ENCODE measurements around the gene CELSR1. TPM values are rescaled to one million over a fixed set of nuclear protein-coding genes. Genes with fewer than 3 reads are reported as not detected.

CELSR1 gene
- polyA plus RNA-seq, 4 donors, result 4.4 to 27.6 (median 24.8) TPM

DNA sequence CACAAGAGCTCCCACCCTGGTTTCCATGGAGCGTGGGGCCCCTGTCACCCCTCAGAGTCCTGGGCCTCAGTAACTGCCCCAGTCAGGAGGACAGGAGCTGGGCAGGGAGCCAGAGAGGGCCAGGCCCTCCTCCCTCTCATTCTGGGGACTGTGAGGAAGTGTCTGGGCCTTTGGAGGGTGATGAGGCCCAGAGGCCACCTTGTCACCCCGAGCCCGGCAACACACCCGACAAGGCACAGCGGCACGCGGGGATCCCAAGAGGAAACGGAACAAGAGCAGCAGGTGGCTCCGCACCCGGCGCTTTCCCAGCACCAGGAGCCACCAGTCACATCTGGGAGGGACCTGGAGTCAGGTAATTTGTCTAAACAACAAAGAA is 72.1 kb downstream of the CELSR1 start:
- DNase-seq (ENCODE audit: low read depth in 4 of 4, low spot score in 3 of 4), result no peak

GRCh38 chr22:46464701-46465344 is 72.6 kb downstream of the CELSR1 start:
- no peak for DNase-seq (ENCODE audit: low read depth in 4 of 4, low spot score in 3 of 4)

DNA sequence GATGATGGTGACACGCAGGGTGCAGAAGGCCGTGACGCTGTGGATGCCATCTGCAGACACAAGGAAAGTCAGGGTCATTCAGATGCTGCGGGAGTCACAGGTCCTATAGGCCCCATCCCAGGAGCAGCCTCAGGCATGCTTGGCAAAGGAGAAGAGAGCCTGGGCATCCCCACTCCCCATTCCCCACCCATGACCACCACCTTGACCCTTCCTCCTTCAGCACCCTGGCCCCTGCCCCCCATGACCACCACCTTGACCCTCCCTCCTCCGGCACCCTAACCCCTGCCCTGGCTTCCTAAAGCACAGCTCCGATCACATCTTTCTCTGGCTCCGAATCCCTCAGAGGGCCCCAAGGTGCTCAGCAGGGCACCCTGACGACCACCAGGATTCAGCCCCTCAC is 73.1 kb downstream of the CELSR1 start:
- DNase-seq (ENCODE audit: low read depth in 4 of 4, low spot score in 3 of 4), result no peak

GRCh38 chr22:46463435-46464227 is 73.8 kb downstream of the CELSR1 start:
- DNase-seq (ENCODE audit: low read depth in 4 of 4, low spot score in 3 of 4), result no peak

GRCh38 chr22:46462726-46463371 is 74.6 kb downstream of the CELSR1 start:
- no peak for DNase-seq (ENCODE audit: low read depth in 4 of 4, low spot score in 3 of 4)

DNA sequence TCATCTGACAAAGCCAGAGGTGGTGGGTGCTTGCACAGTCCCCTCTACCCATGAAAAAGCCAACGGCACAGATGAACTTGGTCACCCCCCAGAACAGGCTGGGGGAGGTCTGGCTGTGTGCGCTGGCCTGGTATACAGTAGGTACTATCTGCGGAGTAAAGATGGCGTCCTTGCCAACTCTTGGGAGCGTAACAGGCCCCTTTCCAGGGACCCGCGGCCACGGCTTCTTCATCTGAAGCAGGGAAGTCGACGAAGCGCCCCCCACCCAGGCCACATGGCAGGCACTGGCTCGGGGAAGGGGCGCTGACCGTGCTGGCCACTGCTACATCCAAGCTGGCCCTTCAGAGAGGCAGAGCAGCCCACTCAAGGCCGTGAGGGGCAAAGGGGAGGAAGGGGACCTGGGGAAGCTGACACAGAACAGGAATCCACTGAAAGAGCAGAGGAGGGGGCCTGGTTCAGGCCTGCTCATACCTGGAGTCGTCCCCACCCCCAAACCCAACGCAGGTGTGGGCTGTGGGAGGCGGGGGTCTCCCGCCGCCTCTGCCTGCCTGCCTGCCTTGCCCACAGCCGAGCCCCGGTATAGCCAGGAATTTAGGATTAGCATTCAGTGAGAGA is 75.7 kb downstream of the CELSR1 start:
- no peak for DNase-seq (ENCODE audit: low read depth in 4 of 4, low spot score in 3 of 4)

DNA sequence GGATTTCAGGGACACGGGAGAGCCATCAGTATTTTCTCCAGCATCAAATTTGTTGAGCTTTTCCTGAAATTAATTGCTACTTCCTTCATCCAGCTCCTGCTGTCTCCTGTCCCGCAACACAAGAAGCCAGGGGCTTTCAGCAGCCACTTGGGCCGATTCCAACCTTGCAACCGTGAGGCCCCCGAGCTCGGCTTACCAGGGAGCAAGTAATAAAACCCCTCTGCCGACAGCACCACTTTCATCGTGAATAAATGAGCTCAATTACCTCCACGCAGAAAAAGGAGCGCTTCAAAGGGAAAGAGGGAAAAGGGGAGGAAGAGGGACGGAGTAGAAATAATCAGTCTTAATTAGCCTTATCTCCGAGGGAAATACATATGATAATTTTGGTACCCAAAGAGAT is 76.6 kb downstream of the CELSR1 start:
- no peak for DNase-seq (ENCODE audit: low read depth in 4 of 4, low spot score in 3 of 4)

GRCh38 chr22:46459347-46460065 is 77.9 kb downstream of the CELSR1 start:
- no peak for DNase-seq (ENCODE audit: low read depth in 4 of 4, low spot score in 3 of 4)

- DNase-seq (ENCODE audit: low read depth in 4 of 4, low spot score in 3 of 4), result no peak
These were observed 78.9 kb downstream of the CELSR1 start for GRCh38 chr22:46458525-46458924.

- DNase-seq (ENCODE audit: low read depth in 4 of 4, low spot score in 3 of 4), result no peak
These were observed 79.6 kb downstream of the CELSR1 start for GRCh38 chr22:46457502-46458488.

DNA sequence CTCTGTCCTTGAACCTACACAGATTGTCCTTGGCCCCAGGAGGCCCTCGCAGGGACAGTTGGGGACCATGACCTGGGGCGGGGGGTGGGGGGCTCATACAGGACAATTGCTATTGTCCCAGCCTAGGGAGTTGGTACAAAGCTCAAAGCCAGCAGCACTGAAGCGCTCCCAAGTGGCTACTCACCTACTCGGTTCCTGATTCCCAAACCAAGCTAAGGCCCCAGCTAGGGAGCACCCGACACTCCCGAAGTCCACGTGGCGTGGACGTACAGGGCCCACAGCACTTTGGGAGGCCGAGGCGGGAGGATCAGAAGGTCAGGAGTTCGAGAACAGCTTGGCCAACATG is 80.6 kb downstream of the CELSR1 start:
- DNase-seq (ENCODE audit: low read depth in 4 of 4, low spot score in 3 of 4), result no peak

DNA sequence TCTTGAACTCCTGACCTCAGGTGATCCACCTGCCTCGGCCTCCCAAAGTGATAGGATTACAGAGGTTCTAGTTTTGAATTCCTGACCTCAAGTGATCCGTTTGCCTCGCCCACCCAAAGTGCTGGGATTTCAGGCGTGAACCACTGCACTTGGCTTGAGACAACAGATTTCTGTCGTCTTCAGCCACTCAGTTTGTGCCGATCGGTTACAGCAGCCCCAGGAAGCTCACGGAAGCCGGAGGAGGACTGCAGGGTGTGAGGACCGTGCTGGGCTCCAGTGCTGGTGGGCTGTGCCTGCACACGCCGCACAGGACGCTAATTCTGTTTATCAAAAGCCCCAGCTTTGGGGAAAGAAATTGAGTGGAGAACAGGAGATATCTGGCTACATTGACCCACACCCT is 82.0 kb downstream of the CELSR1 start:
- no peak for DNase-seq (ENCODE audit: low read depth in 4 of 4, low spot score in 3 of 4)

DNA sequence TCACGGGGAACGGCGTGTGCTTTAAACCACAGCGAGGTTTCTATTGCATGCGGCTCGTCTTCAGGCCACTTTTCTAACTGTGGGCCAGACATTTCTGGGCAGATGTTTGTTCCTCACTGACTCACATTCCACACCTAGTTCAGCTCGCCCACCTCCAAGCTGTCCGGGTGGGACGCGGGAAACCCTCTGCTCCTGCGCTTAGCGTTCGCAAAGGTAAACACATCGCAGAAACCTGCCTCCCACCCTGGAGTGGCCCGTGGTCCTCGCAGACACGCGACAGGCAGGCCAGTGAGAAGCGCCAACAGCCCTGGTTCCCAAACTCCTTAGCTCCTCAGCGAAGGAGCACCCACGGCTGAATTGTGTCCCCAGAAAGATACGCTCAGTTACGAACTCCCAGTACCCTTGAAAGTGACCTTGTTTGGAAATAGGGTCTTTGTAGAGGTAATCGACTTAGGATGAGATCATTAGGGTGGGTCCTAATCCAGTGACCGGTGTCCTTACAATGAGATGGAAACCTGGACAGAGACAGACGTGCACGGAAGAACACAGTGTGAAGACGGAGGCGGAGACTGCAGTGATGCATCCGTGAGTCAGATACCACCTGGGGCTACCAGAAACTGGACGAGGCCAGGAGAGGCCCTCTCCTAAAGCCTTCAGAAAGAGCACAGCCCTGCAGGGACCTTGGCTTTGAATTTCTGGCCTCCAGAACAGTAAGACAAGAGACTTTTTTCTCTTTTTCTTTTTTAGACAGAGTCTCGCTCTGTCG is 82.7 kb downstream of the CELSR1 start:
- no peak for DNase-seq (ENCODE audit: low read depth in 4 of 4, low spot score in 3 of 4)

DNA sequence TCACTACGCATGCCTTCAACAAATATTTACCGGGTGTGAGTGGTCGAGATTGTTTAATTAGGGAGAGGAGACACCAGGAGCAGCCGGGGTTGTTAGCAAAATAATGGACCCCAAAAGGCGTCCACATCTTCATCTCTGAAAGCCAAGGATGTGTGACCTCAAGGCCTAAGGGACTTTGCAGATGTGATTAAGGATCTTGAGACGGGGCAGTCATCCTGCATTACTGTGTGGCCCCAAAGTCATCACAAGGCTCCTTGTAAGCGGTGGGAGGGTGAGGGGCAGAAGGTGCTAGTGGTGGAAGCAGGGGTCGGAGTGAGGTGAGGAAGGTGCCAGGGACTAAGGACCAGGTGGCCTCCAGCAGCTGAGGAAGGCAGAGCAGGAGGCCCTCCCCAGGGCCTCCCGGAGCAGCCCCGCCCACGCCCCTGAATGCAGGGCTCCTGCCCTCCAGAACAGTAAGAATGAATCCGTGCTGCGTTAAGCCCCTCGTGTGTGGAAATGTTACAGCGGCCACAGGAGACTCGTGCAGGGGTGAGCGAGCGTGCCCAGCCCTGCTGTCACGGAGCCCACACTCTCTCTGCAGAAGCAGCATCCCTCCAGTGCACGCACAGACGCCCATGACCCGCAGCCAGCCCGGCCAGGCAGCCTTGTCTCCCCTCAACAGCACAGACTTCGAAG is 83.5 kb downstream of the CELSR1 start:
- DNase-seq (ENCODE audit: low read depth in 4 of 4, low spot score in 3 of 4), result no peak

- DNase-seq (ENCODE audit: low read depth in 4 of 4, low spot score in 3 of 4), result no peak
These were observed 84.2 kb downstream of the CELSR1 start for GRCh38 chr22:46453006-46453828.

DNA sequence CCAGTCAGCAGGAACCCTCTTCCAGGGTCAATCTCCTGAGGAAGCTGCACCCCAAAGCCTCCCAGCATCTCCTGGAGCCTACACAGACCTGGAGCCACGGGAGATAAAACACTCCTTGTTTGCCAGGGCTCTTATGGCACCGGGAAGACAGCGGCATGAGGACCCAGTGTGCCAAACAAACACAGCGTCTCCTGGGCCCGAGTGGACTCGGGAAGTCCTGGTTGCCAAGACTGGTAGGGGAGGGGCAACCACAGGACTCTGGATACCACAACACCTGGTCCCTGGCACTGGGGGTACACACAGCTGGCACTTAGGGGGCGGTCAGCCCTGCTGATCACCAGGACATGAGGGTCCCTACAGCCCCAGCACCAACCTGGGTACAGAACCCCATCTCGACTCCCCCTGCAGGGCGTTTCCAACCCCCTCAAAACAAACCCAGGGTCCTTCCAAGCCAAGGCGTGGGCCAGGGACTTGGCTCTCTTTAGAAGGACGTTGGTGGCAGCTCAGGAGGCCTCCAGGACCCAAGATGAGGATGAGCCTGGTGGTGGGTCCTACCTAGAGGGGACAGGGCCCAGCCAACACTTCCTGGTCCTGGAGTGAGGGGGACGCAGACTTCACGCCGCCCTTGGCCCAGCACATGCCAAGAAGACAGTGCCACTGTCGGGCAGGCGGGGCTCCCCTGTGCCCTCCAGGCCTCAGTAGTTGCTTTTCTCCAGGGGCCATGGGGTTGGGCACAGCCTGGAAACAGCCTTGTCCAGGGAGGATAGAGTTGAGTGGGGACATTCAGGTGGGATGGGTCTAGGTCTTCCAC is 85.0 kb downstream of the CELSR1 start:
- no peak for DNase-seq (ENCODE audit: low read depth in 4 of 4, low spot score in 3 of 4)

- no peak for DNase-seq (ENCODE audit: low read depth in 4 of 4, low spot score in 3 of 4)
These were observed 85.7 kb downstream of the CELSR1 start for GRCh38 chr22:46451741-46452140.

All from left renal pelvis (tissue), 4 donors.